ENCODE results near the gene WNT6. TPM values are rescaled to one million over a fixed set of nuclear protein-coding genes. Genes with fewer than 3 reads are reported as not detected.
"Not testable (repeated sequence)": the region's sequence is repeated elsewhere in the genome, so short reads cannot be mapped to it uniquely, and the experiment has no call there.

WNT6 gene
- total RNA-seq, 1 donor from 2014 or later = not detected

DNA sequence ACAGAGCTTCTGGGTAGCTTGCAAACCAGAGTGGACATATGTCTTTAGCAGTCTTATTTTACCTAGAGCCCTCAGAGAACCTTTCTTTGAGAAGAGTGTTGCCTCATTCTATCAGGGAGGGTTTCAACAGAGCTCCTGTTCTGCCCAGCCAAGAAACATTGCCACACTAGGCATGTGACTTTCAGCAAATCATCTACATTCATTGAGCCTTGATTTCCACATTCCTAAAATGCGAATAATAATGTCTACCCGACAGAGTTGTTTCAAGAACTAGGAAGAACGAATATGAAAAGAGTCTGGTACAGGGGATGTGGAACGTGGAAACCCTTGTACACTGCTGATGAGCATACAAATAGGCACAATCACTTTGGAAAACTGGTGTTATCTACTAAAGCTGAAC lies 20.2 kb upstream of the WNT6 start:
- H3K4me1 ChIP-seq (ENCODE audit: control insufficient read depth in 3 of 3, insufficient read depth in 3 of 3, low read length in 3 of 3) = peaks cover 4 to 14% (median 5%) of the 10 kb centered on the region in 3 donors
- peaks cover 0 to 4% (median 0%) of the 10 kb centered on the region in 3 donors for H3K9me3 ChIP-seq (ENCODE audit: control insufficient read depth in 3 of 3, low read length in 3 of 3)
- no peak overlapping the region for H3K4me3 ChIP-seq (ENCODE audit: low read length in 3 of 3)
- H3K27me3 ChIP-seq (ENCODE audit: control insufficient read depth in 3 of 3, insufficient read depth in 3 of 3, low read length in 3 of 3) = no peaks in the 10 kb centered on the region
- H3K36me3 ChIP-seq (ENCODE audit: control insufficient read depth in 3 of 3, insufficient read depth in 3 of 3, low read length in 3 of 3) = no peaks in the 10 kb centered on the region
- no peak overlapping the region for H3K27ac ChIP-seq (ENCODE audit: low read depth, low read length)
- H3K9ac ChIP-seq (ENCODE audit: low read depth in 1 of 3, low read length in 3 of 3) = no peak overlapping the region

DNA sequence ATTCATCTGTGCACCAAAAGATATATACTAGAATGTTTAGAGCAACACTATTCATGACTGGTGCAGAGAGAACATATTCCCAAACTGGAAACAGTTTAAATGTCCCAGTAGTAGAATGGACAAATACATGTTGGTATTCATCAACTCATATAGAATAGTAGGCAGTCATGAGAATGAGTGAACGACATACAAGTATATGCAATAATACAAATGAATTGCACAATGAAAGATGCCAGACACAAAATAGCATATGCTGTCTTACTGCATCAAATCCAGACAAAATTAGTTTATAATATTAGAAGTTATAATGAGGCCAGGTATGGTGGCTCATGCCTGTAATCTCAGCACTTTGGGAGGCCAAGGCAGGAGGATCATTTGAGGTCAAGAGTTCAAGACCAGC lies 19.7 kb upstream of the WNT6 start:
- H3K27me3 ChIP-seq (ENCODE audit: control insufficient read depth in 3 of 3, insufficient read depth in 3 of 3, low read length in 3 of 3) = no peaks in the 10 kb centered on the region
- no peak overlapping the region for H3K9ac ChIP-seq (ENCODE audit: low read depth in 1 of 3, low read length in 3 of 3)
- no peak overlapping the region for H3K4me3 ChIP-seq (ENCODE audit: low read length in 3 of 3)
- no peak overlapping the region for H3K27ac ChIP-seq (ENCODE audit: low read depth, low read length)
- H3K9me3 ChIP-seq (ENCODE audit: control insufficient read depth in 3 of 3, low read length in 3 of 3) = peaks cover 0 to 4% (median 0%) of the 10 kb centered on the region in 3 donors
- H3K4me1 ChIP-seq (ENCODE audit: control insufficient read depth in 3 of 3, insufficient read depth in 3 of 3, low read length in 3 of 3) = peaks cover 0 to 9% (median under 1%) of the 10 kb centered on the region in 3 donors
- H3K36me3 ChIP-seq (ENCODE audit: control insufficient read depth in 3 of 3, insufficient read depth in 3 of 3, low read length in 3 of 3) = no peaks in the 10 kb centered on the region

DNA sequence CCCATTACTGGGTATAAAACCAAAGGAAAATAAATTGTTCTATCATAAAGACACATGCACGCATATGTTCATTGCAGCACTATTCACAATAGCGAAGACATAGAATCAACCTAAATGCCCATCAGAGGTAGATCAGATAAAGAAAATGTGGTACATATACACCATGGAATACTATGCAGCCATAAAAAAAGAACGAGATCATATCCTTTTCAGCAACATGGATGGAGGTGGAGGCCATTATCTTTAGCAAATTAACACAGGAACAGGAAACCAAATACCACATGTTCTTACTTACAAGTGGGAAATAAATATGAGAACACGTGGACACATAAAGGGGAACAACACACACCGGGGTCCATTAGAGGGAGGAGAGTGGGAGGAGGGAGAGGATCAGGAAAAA lies 15.3 kb upstream of the WNT6 start:
- not testable (repeated sequence) for H3K9ac ChIP-seq (ENCODE audit: low read depth in 1 of 3, low read length in 3 of 3); H3K36me3 ChIP-seq (ENCODE audit: control insufficient read depth in 3 of 3, insufficient read depth in 3 of 3, low read length in 3 of 3); H3K4me3 ChIP-seq (ENCODE audit: low read length in 3 of 3); H3K27ac ChIP-seq (ENCODE audit: low read depth, low read length); H3K27me3 ChIP-seq (ENCODE audit: control insufficient read depth in 3 of 3, insufficient read depth in 3 of 3, low read length in 3 of 3); H3K4me1 ChIP-seq (ENCODE audit: control insufficient read depth in 3 of 3, insufficient read depth in 3 of 3, low read length in 3 of 3); H3K9me3 ChIP-seq (ENCODE audit: control insufficient read depth in 3 of 3, low read length in 3 of 3)

DNA sequence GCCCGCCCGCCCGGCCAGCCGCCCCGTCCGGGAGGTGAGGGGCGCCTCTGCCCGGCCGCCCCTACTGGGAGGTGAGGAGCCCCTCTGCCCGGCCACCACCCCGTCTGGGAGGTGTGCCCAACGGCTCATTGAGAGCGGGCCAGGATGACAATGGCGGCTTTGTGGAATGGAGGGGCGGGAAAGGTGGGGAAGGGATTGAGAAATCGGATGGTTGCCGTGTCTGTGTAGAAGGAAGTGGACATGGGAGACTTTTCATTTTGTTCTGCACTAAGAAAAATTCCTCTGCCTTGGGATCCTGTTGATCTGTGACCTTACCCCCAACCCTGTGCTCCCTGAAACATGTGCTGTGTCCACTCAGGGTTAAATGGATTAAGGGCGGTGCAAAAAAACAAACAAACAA lies 12.6 kb upstream of the WNT6 start:
- H3K9ac ChIP-seq (ENCODE audit: low read depth in 1 of 3, low read length in 3 of 3); H3K36me3 ChIP-seq (ENCODE audit: control insufficient read depth in 3 of 3, insufficient read depth in 3 of 3, low read length in 3 of 3); H3K4me1 ChIP-seq (ENCODE audit: control insufficient read depth in 3 of 3, insufficient read depth in 3 of 3, low read length in 3 of 3); H3K4me3 ChIP-seq (ENCODE audit: low read length in 3 of 3); H3K9me3 ChIP-seq (ENCODE audit: control insufficient read depth in 3 of 3, low read length in 3 of 3); H3K27ac ChIP-seq (ENCODE audit: low read depth, low read length): not testable (repeated sequence)
- H3K27me3 ChIP-seq (ENCODE audit: control insufficient read depth in 3 of 3, insufficient read depth in 3 of 3, low read length in 3 of 3) = peaks cover 3 to 12% (median 7%) of the 10 kb centered on the region in 3 donors

DNA sequence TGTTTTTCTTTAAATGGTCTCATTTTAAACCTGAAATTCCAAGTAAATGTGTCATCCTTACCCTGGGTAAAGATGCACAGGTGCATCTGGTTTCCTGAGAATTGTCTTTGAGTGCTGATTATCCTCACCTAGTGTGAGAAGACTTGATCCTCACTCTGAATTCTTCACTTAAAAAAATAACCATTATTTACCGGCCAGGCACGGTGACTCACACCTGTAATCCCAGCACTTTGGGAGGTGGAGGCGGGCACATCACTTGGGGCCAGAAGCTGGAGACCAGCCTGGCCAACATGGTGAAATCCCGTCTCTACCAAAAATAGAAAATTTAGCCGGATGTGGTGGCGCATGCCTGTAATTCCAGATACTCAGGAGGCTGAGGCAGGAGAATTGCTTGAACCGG lies 9.9 kb upstream of the WNT6 start:
- Histone ChIP-seq H3K4me1 (ENCODE audit: control insufficient read depth in 3 of 3, insufficient read depth in 3 of 3, low read length in 3 of 3) (peaks cover 3 to 9% (median 4%) of the 10 kb centered on the region in 3 donors), H3K27me3 (ENCODE audit: control insufficient read depth in 3 of 3, insufficient read depth in 3 of 3, low read length in 3 of 3) (peaks cover 3 to 16% (median 12%) of the 10 kb centered on the region in 3 donors), H3K9me3 (ENCODE audit: control insufficient read depth in 3 of 3, low read length in 3 of 3) (no peaks in the 10 kb centered on the region), H3K4me3 (ENCODE audit: low read length in 3 of 3) (no peak overlapping the region), H3K27ac (ENCODE audit: low read depth, low read length) (no peak overlapping the region), H3K9ac (ENCODE audit: low read depth in 1 of 3, low read length in 3 of 3) (no peak overlapping the region), H3K36me3 (ENCODE audit: control insufficient read depth in 3 of 3, insufficient read depth in 3 of 3, low read length in 3 of 3) (no peaks in the 10 kb centered on the region)

DNA sequence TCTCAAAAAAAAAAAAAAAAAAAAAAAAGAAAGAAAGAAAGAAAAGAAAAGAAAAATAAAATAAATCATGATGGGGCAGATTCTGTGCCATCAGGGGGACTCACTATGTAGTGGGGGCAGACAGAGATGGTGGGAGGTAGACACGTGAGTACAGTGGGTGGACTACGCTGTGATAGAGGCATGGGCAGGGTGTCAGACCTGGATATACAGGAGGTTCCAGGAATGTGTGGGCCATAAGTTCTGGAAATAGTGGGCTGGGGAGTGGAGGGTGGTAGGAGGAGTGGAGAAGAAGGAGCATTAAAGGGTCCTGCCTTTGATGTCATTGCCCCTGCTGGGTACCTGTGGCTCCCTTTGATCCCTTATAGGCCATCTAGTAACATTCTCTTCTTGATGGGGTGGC lies 8.8 kb upstream of the WNT6 start:
- no peaks in the 10 kb centered on the region for H3K36me3 ChIP-seq (ENCODE audit: control insufficient read depth in 3 of 3, insufficient read depth in 3 of 3, low read length in 3 of 3)
- no peak overlapping the region for H3K4me3 ChIP-seq (ENCODE audit: low read length in 3 of 3)
- peaks cover 3 to 21% (median 12%) of the 10 kb centered on the region in 3 donors for H3K27me3 ChIP-seq (ENCODE audit: control insufficient read depth in 3 of 3, insufficient read depth in 3 of 3, low read length in 3 of 3)
- no peaks in the 10 kb centered on the region for H3K9me3 ChIP-seq (ENCODE audit: control insufficient read depth in 3 of 3, low read length in 3 of 3)
- H3K27ac ChIP-seq (ENCODE audit: low read depth, low read length) = no peak overlapping the region
- H3K9ac ChIP-seq (ENCODE audit: low read depth in 1 of 3, low read length in 3 of 3) = no peak overlapping the region
- peaks cover 3 to 11% (median 4%) of the 10 kb centered on the region in 3 donors for H3K4me1 ChIP-seq (ENCODE audit: control insufficient read depth in 3 of 3, insufficient read depth in 3 of 3, low read length in 3 of 3)

DNA sequence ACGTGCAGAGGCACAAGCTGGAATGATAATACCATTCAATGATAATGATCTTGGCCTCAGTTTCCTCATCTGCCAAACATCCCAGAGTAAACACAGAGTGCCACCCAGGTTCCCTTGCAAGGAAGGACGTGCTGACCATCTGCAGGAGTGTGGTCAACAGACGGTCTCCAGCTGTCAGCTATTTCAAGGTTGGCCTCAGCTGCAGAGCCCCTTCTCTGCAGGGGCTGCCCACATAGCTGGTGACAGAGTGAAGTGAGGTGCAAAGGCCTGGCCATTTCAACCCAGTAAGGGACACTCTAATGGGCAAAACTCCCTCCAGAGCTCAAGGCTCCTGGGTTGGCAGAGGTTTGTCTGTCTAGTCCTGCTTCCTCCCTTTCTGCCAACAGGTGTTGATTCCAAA lies 8.3 kb upstream of the WNT6 start:
- Histone ChIP-seq H3K9ac (ENCODE audit: low read depth in 1 of 3, low read length in 3 of 3) (no peak overlapping the region), H3K27ac (ENCODE audit: low read depth, low read length) (no peak overlapping the region), H3K27me3 (ENCODE audit: control insufficient read depth in 3 of 3, insufficient read depth in 3 of 3, low read length in 3 of 3) (peaks cover 6 to 26% (median 12%) of the 10 kb centered on the region in 3 donors), H3K4me1 (ENCODE audit: control insufficient read depth in 3 of 3, insufficient read depth in 3 of 3, low read length in 3 of 3) (peaks cover 3 to 11% (median 4%) of the 10 kb centered on the region in 3 donors), H3K9me3 (ENCODE audit: control insufficient read depth in 3 of 3, low read length in 3 of 3) (no peaks in the 10 kb centered on the region), H3K4me3 (ENCODE audit: low read length in 3 of 3) (no peak overlapping the region), H3K36me3 (ENCODE audit: control insufficient read depth in 3 of 3, insufficient read depth in 3 of 3, low read length in 3 of 3) (no peaks in the 10 kb centered on the region)

DNA sequence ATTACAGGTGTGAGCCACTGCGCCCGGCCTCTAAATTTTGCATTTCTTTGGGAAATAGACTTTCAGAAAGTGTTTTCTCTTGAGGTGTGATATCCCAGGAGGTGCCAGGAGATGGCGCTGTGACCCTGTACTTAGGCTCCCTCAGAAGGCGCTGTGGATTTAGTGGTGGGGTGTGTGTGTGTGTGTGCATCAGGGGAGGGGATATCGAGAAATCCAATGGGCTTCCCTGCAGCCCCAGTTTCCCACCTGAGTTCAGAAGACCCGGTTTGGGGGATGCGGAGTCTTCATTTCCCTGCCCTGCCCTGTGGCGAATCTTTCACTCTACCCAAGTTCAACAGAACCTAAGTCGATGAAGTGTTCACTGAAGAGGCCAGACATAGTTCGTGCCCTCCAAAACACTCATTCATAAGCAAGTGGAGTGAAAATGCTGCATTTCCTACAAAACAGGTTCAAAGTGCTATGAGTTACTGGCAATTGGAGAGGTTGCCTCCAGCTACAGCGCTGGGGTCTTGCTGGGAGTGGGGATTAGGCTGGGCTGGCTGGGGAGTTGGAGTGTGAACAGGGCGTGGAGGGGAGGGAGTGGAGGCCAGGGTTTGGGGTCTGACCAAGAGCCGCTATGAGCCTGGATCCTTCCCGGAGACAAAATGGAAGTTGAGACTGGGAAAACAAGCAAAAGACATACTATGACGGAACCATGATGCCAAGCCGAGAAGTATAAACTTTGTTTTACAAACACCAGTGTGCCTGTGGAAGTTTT lies 6.5 kb upstream of the WNT6 start:
- no peaks in the 10 kb centered on the region for H3K36me3 ChIP-seq (ENCODE audit: control insufficient read depth in 3 of 3, insufficient read depth in 3 of 3, low read length in 3 of 3)
- H3K27ac ChIP-seq (ENCODE audit: low read depth, low read length) = no peak overlapping the region
- no peaks in the 10 kb centered on the region for H3K9me3 ChIP-seq (ENCODE audit: control insufficient read depth in 3 of 3, low read length in 3 of 3)
- H3K9ac ChIP-seq (ENCODE audit: low read depth in 1 of 3, low read length in 3 of 3) = no peak overlapping the region
- H3K4me3 ChIP-seq (ENCODE audit: low read length in 3 of 3) = no peak overlapping the region
- peaks cover 3 to 9% (median 4%) of the 10 kb centered on the region in 3 donors for H3K4me1 ChIP-seq (ENCODE audit: control insufficient read depth in 3 of 3, insufficient read depth in 3 of 3, low read length in 3 of 3)
- H3K27me3 ChIP-seq (ENCODE audit: control insufficient read depth in 3 of 3, insufficient read depth in 3 of 3, low read length in 3 of 3) = peaks cover 8 to 33% (median 15%) of the 10 kb centered on the region in 3 donors

DNA sequence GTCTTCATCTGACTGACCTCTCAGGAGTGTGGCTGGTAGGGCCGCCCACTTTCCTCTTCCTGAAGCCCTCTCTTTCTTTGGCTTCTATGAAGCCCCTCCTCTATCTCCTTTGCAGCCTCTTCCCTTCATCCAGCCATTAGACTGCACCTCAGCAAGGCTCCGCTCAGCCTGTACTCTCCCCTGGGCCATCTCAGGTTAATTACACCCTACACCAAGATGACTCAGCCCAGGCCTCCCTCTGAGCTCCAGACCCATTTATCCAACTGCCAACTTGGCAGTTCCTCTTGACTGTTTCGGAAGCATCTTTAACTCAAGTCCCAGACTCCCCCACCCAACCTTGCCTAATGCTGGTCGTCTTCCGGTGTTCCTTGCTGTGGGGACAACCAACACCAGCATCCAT lies 5.8 kb upstream of the WNT6 start:
- no peak overlapping the region for H3K27ac ChIP-seq (ENCODE audit: low read depth, low read length)
- H3K36me3 ChIP-seq (ENCODE audit: control insufficient read depth in 3 of 3, insufficient read depth in 3 of 3, low read length in 3 of 3) = no peaks in the 10 kb centered on the region
- no peak overlapping the region for H3K4me3 ChIP-seq (ENCODE audit: low read length in 3 of 3)
- H3K4me1 ChIP-seq (ENCODE audit: control insufficient read depth in 3 of 3, insufficient read depth in 3 of 3, low read length in 3 of 3) = peaks cover 3 to 9% (median 4%) of the 10 kb centered on the region in 3 donors
- peaks cover 13 to 36% (median 18%) of the 10 kb centered on the region in 3 donors for H3K27me3 ChIP-seq (ENCODE audit: control insufficient read depth in 3 of 3, insufficient read depth in 3 of 3, low read length in 3 of 3)
- no peak overlapping the region for H3K9ac ChIP-seq (ENCODE audit: low read depth in 1 of 3, low read length in 3 of 3)
- no peaks in the 10 kb centered on the region for H3K9me3 ChIP-seq (ENCODE audit: control insufficient read depth in 3 of 3, low read length in 3 of 3)

DNA sequence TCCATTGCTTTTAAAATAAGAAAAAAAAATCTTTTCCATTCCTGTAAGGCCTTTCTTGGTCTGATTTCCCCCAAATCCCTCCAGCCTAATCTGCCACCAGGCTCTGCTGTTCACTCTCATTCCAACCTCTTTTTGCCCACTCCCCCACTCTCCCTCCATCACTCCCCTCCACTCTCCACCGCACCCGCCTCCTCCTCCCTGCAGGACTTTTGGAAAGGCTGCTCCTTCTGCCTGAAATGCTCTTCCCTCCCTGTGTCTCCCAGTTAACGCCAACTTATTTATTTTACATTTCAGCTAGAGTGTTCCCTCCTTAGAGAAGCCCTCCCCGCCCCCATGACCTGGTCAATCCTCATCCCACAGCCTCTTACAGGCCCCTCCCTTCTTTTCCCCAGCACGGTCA lies 4.7 kb upstream of the WNT6 start:
- Histone ChIP-seq H3K36me3 (ENCODE audit: control insufficient read depth in 3 of 3, insufficient read depth in 3 of 3, low read length in 3 of 3) (no peaks in the 10 kb centered on the region), H3K9ac (ENCODE audit: low read depth in 1 of 3, low read length in 3 of 3) (no peak overlapping the region), H3K4me3 (ENCODE audit: low read length in 3 of 3) (no peak overlapping the region), H3K27me3 (ENCODE audit: control insufficient read depth in 3 of 3, insufficient read depth in 3 of 3, low read length in 3 of 3) (peaks cover 19 to 38% (median 25%) of the 10 kb centered on the region in 3 donors), H3K9me3 (ENCODE audit: control insufficient read depth in 3 of 3, low read length in 3 of 3) (no peaks in the 10 kb centered on the region), H3K4me1 (ENCODE audit: control insufficient read depth in 3 of 3, insufficient read depth in 3 of 3, low read length in 3 of 3) (peaks cover 3 to 10% (median 9%) of the 10 kb centered on the region in 3 donors), H3K27ac (ENCODE audit: low read depth, low read length) (no peak overlapping the region)

Measured in skeletal muscle tissue (tissue), 4 donors.